ENCODE results near the gene PIBF1.

The PIBF1 gene

GRCh38 chr13:73039201-73040108, 257.5 kb downstream of the PIBF1 start:
- no peak overlapping the region for H3K4me3 ChIP-seq (replicated peaks; ENCODE audit: insufficient read depth, low read length)
- TF ChIP-seq, protein P1, sequence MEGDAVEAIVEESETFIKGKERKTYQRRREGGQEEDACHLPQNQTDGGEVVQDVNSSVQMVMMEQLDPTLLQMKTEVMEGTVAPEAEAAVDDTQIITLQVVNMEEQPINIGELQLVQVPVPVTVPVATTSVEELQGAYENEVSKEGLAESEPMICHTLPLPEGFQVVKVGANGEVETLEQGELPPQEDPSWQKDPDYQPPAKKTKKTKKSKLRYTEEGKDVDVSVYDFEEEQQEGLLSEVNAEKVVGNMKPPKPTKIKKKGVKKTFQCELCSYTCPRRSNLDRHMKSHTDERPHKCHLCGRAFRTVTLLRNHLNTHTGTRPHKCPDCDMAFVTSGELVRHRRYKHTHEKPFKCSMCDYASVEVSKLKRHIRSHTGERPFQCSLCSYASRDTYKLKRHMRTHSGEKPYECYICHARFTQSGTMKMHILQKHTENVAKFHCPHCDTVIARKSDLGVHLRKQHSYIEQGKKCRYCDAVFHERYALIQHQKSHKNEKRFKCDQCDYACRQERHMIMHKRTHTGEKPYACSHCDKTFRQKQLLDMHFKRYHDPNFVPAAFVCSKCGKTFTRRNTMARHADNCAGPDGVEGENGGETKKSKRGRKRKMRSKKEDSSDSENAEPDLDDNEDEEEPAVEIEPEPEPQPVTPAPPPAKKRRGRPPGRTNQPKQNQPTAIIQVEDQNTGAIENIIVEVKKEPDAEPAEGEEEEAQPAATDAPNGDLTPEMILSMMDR (IDR thresholded peaks at IDR 0.05; ENCODE audit: insufficient read depth, low read length) = no peak
- TF ChIP-seq GABPA (IDR thresholded peaks at IDR 0.05; ENCODE audit: low read depth) (no peak), POLR2AphosphoS5 (IDR thresholded peaks at IDR 0.05; ENCODE audit: low read depth) (peak; percentile 31; the same call in 1 of the 2 replicates)
- H3K27ac ChIP-seq (replicated peaks) = peak overlapping the region; percentile 62
- H3K27me3 ChIP-seq (ENCODE audit: insufficient read depth, poor library complexity, severe bottlenecking) = no peaks in the 10 kb centered on the region
- peak in 1 of 2 experiments; percentile 77 for DNase-seq (ENCODE audit: low read depth in 1 of 2, low spot score in 1 of 2)

DNA sequence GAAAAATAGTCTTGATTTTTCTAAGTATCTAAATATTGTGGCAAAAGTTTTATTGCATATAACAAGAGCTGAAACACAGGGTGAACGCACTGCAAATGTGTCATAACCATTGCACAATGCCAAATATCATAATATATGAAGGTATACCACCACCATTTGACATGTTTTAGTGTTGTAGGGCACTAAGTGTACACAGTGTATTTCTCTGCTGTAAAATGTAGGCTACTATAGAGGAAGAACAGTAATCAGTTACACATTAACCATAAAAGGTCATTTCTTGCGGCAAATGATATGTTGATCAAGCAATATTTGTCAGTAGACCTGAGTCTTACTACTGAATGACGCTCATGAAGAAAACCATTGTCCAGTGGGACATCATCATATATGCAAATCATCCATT, 258.6 kb downstream of the PIBF1 start:
- Histone ChIP-seq H3K27ac (replicated peaks) (peak overlapping the region; percentile 62), H3K27me3 (ENCODE audit: insufficient read depth, poor library complexity, severe bottlenecking) (no peaks in the 10 kb centered on the region), H3K4me3 (replicated peaks; ENCODE audit: insufficient read depth, low read length) (no peak overlapping the region)
- DNase-seq (ENCODE audit: low read depth in 1 of 2, low spot score in 1 of 2) = peak in 1 of 2 experiments; percentile 10
- no peak for TF ChIP-seq SPI1 (IDR thresholded peaks at IDR 0.05; ENCODE audit: borderline replicate concordance, low read depth)
- TF ChIP-seq GABPA (IDR thresholded peaks at IDR 0.05; ENCODE audit: low read depth) = no peak
- no peak for TF ChIP-seq POLR2AphosphoS5 (IDR thresholded peaks at IDR 0.05; ENCODE audit: low read depth)
- TF ChIP-seq, protein P1 (IDR thresholded peaks at IDR 0.05; ENCODE audit: insufficient read depth, low read length) = no peak
- no peak for TF ChIP-seq REST (IDR thresholded peaks at IDR 0.05; ENCODE audit: insufficient replicate concordance, low read depth)

DNA sequence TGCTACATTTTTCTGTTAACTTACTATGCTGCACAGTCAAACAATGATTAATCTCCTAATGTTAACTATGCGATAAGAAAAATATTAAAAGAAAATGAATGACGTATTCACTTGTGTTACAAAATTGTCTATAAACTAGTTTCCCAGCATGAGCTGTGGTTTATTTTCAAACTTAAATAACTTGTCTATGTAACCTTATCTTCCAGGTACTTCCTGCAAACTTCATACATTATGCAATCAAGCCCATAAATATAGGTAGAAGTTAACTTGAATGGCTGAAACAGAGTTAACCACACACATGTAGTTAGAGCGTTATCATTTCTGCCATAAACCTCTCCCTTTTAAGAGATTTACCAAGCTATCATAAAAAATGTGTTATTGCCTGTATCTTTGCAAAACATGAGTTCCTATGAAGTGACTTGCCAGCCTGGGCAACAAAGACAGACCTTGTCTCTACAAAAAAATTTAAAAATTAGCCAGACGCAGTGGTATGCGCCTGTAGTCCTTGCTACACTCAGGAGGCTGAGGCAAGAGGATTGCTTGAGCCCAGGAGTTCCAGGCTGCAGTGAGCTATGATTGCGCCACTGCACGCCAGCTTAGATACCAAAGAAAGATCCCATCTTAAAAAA, 259.1 kb downstream of the PIBF1 start:
- Histone ChIP-seq H3K27me3 (ENCODE audit: insufficient read depth, poor library complexity, severe bottlenecking) (no peaks in the 10 kb centered on the region), H3K27ac (replicated peaks) (peak overlapping the region; percentile 62), H3K4me3 (replicated peaks; ENCODE audit: insufficient read depth, low read length) (no peak overlapping the region)
- TF ChIP-seq REST (IDR thresholded peaks at IDR 0.05; ENCODE audit: insufficient replicate concordance, low read depth) (no peak), GABPA (IDR thresholded peaks at IDR 0.05; ENCODE audit: low read depth) (no peak), POLR2AphosphoS5 (IDR thresholded peaks at IDR 0.05; ENCODE audit: low read depth) (no peak), SPI1 (IDR thresholded peaks at IDR 0.05; ENCODE audit: borderline replicate concordance, low read depth) (no peak)
- TF ChIP-seq, protein P1 (IDR thresholded peaks at IDR 0.05; ENCODE audit: insufficient read depth, low read length) = no peak
- DNase-seq (ENCODE audit: low read depth in 1 of 2, low spot score in 1 of 2) = peak in 1 of 2 experiments; percentile 88

Data from HL-60 (cell line).